Measurements from ENCODE around the gene EXOSC5.

The EXOSC5 gene

GRCh38 chr19:41424335-41425173, 27.4 kb upstream of the EXOSC5 start:
- Histone ChIP-seq H3K79me2 (ENCODE audit: insufficient read depth, low read length) (no peaks in the 10 kb centered on the region), H3K36me3 (ENCODE audit: insufficient read depth, low read length) (peaks cover 48% of the 10 kb centered on the region), H3K27me3 (ENCODE audit: insufficient read depth, low read length, poor library complexity) (no peaks in the 10 kb centered on the region), H4K20me1 (ENCODE audit: insufficient read depth, low read length) (peaks cover 4% of the 10 kb centered on the region; the same call in 1 of the 2 replicates), H2AFZ (ENCODE audit: low read depth, low read length) (no peak overlapping the region), H3K4me2 (ENCODE audit: insufficient read depth, low read length) (no peak overlapping the region), H3K27ac (ENCODE audit: low read length) (no peak overlapping the region), H3K9me3 (ENCODE audit: insufficient read depth, low read length, severe bottlenecking) (no peaks in the 10 kb centered on the region), H3K4me3 (ENCODE audit: low read depth in 1 of 2, low read length in 2 of 2) (no peak overlapping the region), H3K9ac (ENCODE audit: low read depth, low read length) (no peak overlapping the region), H3K4me1 (ENCODE audit: insufficient read depth, low read length) (no peaks in the 10 kb centered on the region)
- no peak for DNase-seq
- TF ChIP-seq CTCF (IDR thresholded peaks at IDR 0.05; ENCODE audit: borderline replicate concordance, extremely low read depth, low read length, poor library complexity, severe bottlenecking) (no peak), EZH2 (IDR thresholded peaks at IDR 0.05; ENCODE audit: borderline replicate concordance, low read depth, low read length, severe bottlenecking) (no peak)
- no peak for ATAC-seq (ENCODE audit: insufficient read depth, low read depth)

- H2AFZ ChIP-seq (ENCODE audit: low read depth, low read length) = no peak overlapping the region
- H3K4me1 ChIP-seq (ENCODE audit: insufficient read depth, low read length) = no peaks in the 10 kb centered on the region
- H3K9ac ChIP-seq (ENCODE audit: low read depth, low read length) = no peak overlapping the region
- DNase-seq = no peak
- H3K9me3 ChIP-seq (ENCODE audit: insufficient read depth, low read length, severe bottlenecking) = no peaks in the 10 kb centered on the region
- H4K20me1 ChIP-seq (ENCODE audit: insufficient read depth, low read length) = peaks cover 4% of the 10 kb centered on the region; the same call in 1 of the 2 replicates
- H3K36me3 ChIP-seq (ENCODE audit: insufficient read depth, low read length) = peaks cover 61% of the 10 kb centered on the region
- no peak overlapping the region for H3K27ac ChIP-seq (ENCODE audit: low read length)
- H3K4me3 ChIP-seq (ENCODE audit: low read depth in 1 of 2, low read length in 2 of 2) = no peak overlapping the region
- H3K27me3 ChIP-seq (ENCODE audit: insufficient read depth, low read length, poor library complexity) = no peaks in the 10 kb centered on the region
- no peak overlapping the region for H3K4me2 ChIP-seq (ENCODE audit: insufficient read depth, low read length)
- H3K79me2 ChIP-seq (ENCODE audit: insufficient read depth, low read length) = no peaks in the 10 kb centered on the region
- TF ChIP-seq CTCF (IDR thresholded peaks at IDR 0.05; ENCODE audit: borderline replicate concordance, extremely low read depth, low read length, poor library complexity, severe bottlenecking) = no peak
- no peak for TF ChIP-seq EZH2 (IDR thresholded peaks at IDR 0.05; ENCODE audit: borderline replicate concordance, low read depth, low read length, severe bottlenecking)
- ATAC-seq (ENCODE audit: insufficient read depth, low read depth) = no peak
Observed at GRCh38 chr19:41422955-41423354, 25.8 kb upstream of the EXOSC5 start.

- Histone ChIP-seq H3K9me3 (ENCODE audit: insufficient read depth, low read length, severe bottlenecking) (no peaks in the 10 kb centered on the region), H3K4me3 (ENCODE audit: low read depth in 1 of 2, low read length in 2 of 2) (no peak overlapping the region), H3K4me2 (ENCODE audit: insufficient read depth, low read length) (no peak overlapping the region), H3K27ac (ENCODE audit: low read length) (no peak overlapping the region), H3K4me1 (ENCODE audit: insufficient read depth, low read length) (no peaks in the 10 kb centered on the region), H3K9ac (ENCODE audit: low read depth, low read length) (no peak overlapping the region), H4K20me1 (ENCODE audit: insufficient read depth, low read length) (peaks cover 4% of the 10 kb centered on the region; the same call in 1 of the 2 replicates), H3K36me3 (ENCODE audit: insufficient read depth, low read length) (peaks cover 61% of the 10 kb centered on the region), H3K27me3 (ENCODE audit: insufficient read depth, low read length, poor library complexity) (no peaks in the 10 kb centered on the region), H2AFZ (ENCODE audit: low read depth, low read length) (no peak overlapping the region), H3K79me2 (ENCODE audit: insufficient read depth, low read length) (no peaks in the 10 kb centered on the region)
- no peak for ATAC-seq (ENCODE audit: insufficient read depth, low read depth)
- TF ChIP-seq EZH2 (IDR thresholded peaks at IDR 0.05; ENCODE audit: borderline replicate concordance, low read depth, low read length, severe bottlenecking) (no peak), CTCF (IDR thresholded peaks at IDR 0.05; ENCODE audit: borderline replicate concordance, extremely low read depth, low read length, poor library complexity, severe bottlenecking) (no peak)
- DNase-seq = no peak
Observed at GRCh38 chr19:41422456-41422855, 25.3 kb upstream of the EXOSC5 start.
